ENCODE results near the gene WDR41. TPM values are rescaled to one million over a fixed set of nuclear protein-coding genes. Genes with fewer than 3 reads are reported as not detected.

The WDR41 gene
- total RNA-seq, 1 experiment from 2014 or later = 39.8 TPM

- ChIA-PET CTCF (interaction anchor here (0.5 kb wide), 1 partner anchor 352 kb away, joined by 3 read pairs; no protein-coding TSS in a partner anchor), POLR2A (no interaction called here)
- Mint-ChIP-seq H3K9me3 (peaks cover 19% of the 10 kb centered on the region), H3K27ac (no peak overlapping the region), H3K27me3 (ENCODE audit: low read depth) (peaks cover 34% of the 10 kb centered on the region), H3K4me3 (no peak overlapping the region), H3K36me3 (no peaks in the 10 kb centered on the region), H3K4me1 (no peaks in the 10 kb centered on the region)
- TF ChIP-seq USF2 (CRISPR knock-in tag; IDR thresholded peaks at IDR 0.05) = no peak
- TF ChIP-seq STAT6 (CRISPR knock-in tag; conservative IDR thresholded peaks at IDR 0.05; ENCODE audit: low read depth) = no peak
- TF ChIP-seq ZNF232 (CRISPR knock-in tag; IDR thresholded peaks at IDR 0.05) = no peak
- no peak for TF ChIP-seq ATF3 (CRISPR knock-in tag; conservative IDR thresholded peaks at IDR 0.05)
- TF ChIP-seq TEAD1 (CRISPR knock-in tag; IDR thresholded peaks at IDR 0.05) = no peak
- no peak for TF ChIP-seq JAZF1 (CRISPR knock-in tag; IDR thresholded peaks at IDR 0.05)
- TF ChIP-seq NR1H2 (CRISPR knock-in tag; IDR thresholded peaks at IDR 0.05) = no peak
- TF ChIP-seq ESRRA (CRISPR knock-in tag; IDR thresholded peaks at IDR 0.05; ENCODE audit: borderline replicate concordance) = no peak
- no peak for TF ChIP-seq USF1 (CRISPR knock-in tag; IDR thresholded peaks at IDR 0.05)
- no peak for TF ChIP-seq E2F5 (CRISPR knock-in tag; IDR thresholded peaks at IDR 0.05)
- TF ChIP-seq AFF4 (CRISPR knock-in tag; IDR thresholded peaks at IDR 0.05; ENCODE audit: borderline replicate concordance) = no peak
- TF ChIP-seq ZNF281 (CRISPR knock-in tag; IDR thresholded peaks at IDR 0.05) = no peak
- no peak for TF ChIP-seq TP53 (CRISPR knock-in tag; IDR thresholded peaks at IDR 0.05)
- no peak for TF ChIP-seq IRF2 (CRISPR knock-in tag; IDR thresholded peaks at IDR 0.05; ENCODE audit: borderline replicate concordance, low read depth)
- no peak for TF ChIP-seq IRF1 (CRISPR knock-in tag; IDR thresholded peaks at IDR 0.05)
- no peak for ATAC-seq
- DNase-seq (ENCODE audit: low spot score) = no peak
Observed at GRCh38 chr5:77499973-77500372, 7.9 kb upstream of the WDR41 start.
